Lower leg skin (tissue), 3 donors: ENCODE results near the gene RGS12.

Source experiments
- POLR2A ChIP-seq, 2 donors: fragments of 450-650 bp; IDR thresholded peaks; one replicate each; pipeline ENCODE4 v1.6.1; 2016 to 2017; ENCODE audit warnings: antibody characterized with exemption in 2 of 2, mild to moderate bottlenecking in 1 of 2, moderate library complexity in 1 of 2
- TF ChIP-seq, protein P1 (sequence below), 3 donors: fragments of 450-650 bp; IDR thresholded peaks; one replicate each; pipeline ENCODE4 v1.5.1; 2016; ENCODE audit warnings: antibody characterized with exemption in 3 of 3, mild to moderate bottlenecking in 3 of 3, moderate library complexity in 2 of 3

DNA sequence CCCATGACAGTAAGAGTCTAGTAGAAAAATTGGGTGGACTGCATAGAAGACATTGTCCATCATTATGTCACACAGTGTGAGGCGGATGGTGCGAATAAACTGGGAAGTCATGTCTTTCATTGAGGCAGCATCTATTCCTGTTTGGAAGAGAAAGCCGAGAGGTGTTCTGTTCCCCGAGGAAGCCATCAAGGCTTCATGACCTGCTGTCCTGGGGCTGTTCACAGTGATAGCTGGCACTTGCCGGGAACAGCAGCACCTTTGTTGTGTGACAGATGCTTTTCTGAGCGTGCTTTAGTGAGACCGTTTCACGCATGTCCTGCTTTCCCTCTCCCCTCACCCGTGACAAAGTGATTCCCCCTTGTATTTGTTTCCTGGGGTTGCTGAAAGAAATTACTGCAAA lies 20.3 kb downstream of the RGS12 start:
- TF ChIP-seq POLR2A (IDR thresholded peaks at IDR 0.05) = no peak
- TF ChIP-seq, protein P1, sequence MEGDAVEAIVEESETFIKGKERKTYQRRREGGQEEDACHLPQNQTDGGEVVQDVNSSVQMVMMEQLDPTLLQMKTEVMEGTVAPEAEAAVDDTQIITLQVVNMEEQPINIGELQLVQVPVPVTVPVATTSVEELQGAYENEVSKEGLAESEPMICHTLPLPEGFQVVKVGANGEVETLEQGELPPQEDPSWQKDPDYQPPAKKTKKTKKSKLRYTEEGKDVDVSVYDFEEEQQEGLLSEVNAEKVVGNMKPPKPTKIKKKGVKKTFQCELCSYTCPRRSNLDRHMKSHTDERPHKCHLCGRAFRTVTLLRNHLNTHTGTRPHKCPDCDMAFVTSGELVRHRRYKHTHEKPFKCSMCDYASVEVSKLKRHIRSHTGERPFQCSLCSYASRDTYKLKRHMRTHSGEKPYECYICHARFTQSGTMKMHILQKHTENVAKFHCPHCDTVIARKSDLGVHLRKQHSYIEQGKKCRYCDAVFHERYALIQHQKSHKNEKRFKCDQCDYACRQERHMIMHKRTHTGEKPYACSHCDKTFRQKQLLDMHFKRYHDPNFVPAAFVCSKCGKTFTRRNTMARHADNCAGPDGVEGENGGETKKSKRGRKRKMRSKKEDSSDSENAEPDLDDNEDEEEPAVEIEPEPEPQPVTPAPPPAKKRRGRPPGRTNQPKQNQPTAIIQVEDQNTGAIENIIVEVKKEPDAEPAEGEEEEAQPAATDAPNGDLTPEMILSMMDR (IDR thresholded peaks at IDR 0.05) = no peak
